GM19467 (cell line): ENCODE measurements around the gene ACACB.

Source experiments
- ATAC-seq: cut with Tn5 transposase; IDR thresholded peaks from one replicate; pipeline ENCODE4 v1.9.1; 2021; ENCODE audit warnings: mild to moderate bottlenecking, moderate library complexity; ENCODE audit not compliant: unreplicated experiment

Gene ACACB

DNA sequence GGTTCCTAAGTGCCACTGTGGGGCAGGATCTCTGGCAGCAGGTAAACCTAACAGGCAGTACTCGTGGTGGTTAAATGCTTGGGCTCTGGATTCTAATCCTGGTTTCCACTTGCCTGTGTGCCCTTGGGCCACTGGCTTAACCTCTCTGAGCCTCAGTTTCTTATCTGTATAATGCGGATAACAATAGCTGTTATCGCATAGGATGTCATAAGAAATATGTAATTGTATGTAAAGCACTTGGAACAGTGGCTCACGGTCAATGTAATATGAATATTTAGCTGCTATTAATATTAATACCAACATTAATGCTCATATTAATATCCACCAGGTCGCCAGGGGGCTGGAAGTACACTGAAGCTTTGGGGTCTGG is 175.9 kb downstream of the ACACB start:
- no peak for ATAC-seq

DNA sequence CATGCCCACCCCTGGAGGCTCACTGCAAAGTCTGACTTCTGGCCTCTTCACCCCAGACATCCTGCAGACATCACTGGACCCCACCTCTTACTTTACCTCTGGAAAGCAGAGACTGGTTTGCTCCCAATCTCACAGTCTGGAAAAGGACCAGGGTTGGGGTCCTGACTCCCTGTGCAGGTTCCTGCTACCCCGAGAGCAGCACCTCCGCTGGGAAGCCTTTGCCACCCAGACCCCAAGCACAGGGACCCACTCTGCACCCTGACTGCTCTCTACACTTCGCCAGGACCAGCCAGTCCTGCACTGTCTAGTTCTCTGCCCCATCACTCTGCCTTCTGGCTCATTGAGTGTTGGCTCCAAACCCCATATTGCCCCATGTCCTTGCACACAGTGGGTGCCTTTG is 176.7 kb downstream of the ACACB start:
- no peak for ATAC-seq

DNA sequence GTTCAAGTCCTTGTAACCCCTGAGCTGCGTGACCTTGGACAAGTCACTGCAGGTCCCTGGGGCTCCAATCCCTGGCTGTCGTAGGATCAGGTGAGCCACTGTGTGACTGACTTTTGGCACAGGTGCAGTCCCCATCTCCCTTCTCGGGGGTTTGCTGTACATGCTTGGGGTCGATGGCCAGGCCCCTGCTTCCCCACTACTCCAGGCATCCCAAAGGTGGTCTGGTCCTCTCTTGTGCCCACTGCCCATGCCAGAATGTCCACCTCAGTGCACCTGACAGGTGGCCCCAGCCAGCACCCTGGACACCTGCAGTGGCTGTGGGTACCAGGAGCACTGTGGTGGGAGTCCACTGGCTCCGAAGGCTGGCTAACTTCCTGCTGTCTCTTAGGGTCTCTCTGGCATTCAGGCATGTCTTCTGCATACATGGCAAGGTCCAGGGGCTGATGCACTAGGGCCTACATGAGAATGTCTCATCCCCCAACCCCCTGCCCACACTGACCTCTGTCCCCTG is 178.0 kb downstream of the ACACB start:
- ATAC-seq = no peak

DNA sequence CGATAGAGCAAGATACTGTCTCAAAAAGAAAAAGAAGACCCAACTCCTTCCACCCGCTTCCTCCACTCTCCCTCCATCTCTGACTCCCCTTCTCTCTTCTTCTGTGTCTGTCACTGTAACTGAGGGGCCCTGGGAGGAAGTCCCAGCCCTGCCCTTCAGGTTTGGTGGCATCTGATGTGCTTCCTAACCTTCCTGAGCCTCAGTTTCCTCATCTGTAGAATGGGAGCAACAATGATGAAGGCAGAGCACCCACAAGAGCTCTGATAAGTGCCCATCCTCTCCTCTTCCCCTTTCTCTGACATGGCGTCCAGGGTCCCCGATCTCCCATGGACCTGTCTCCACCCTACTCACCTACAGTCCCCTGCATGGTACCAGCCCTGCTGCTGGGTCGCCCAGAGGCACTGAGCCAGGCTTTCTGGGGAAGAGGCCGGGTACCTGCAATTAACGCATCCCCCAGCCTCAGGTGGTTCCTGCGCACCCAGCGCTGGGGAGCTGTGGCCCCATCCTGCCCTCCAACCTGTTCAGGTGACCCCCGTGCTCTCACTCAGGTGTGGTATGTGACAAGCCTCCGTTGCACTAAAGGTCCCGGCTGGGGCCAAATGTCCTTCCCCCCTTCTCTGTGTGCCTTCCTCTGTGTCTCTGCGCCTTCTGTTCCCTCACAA is 179.5 kb downstream of the ACACB start:
- ATAC-seq = no peak

DNA sequence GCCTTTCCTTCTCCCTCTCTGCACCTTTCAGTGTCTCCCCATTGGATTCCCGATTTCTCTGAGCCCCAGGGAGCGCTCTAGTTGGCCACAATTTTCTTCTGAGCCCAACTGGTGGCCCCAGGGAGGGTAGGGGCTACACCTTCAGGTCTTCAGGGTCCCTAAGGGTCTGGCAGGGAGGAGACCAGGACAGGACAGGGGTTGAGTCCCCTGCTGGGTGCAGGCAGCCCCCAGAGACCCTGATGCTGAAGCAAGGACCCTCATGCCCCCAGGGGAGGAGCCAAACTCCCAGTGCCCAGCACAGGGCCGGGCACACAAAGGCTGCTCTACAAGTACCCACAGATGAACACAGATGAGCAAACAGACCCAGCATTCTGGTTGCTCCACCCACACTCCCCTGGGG is 180.0 kb downstream of the ACACB start:
- no peak for ATAC-seq

DNA sequence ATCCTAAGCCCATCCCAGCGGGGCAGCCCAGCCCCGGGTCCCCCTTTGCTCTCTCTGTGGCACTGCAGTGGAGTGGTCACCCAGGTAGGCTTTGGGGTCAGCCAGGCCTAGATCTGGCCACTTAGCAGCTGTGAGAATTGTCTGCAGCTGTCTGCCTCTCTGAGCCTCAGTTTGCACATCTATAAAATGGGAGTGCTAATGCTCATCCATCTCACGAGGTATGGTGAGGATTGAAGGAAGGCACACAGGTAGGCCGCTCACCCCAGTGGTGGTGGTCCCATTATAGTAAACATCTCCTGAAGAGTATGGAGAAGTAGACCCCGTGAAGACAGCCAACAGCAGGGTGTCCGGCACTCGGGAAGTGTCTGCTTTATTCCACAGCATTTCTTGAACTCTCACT is 183.5 kb downstream of the ACACB start:
- no peak for ATAC-seq

DNA sequence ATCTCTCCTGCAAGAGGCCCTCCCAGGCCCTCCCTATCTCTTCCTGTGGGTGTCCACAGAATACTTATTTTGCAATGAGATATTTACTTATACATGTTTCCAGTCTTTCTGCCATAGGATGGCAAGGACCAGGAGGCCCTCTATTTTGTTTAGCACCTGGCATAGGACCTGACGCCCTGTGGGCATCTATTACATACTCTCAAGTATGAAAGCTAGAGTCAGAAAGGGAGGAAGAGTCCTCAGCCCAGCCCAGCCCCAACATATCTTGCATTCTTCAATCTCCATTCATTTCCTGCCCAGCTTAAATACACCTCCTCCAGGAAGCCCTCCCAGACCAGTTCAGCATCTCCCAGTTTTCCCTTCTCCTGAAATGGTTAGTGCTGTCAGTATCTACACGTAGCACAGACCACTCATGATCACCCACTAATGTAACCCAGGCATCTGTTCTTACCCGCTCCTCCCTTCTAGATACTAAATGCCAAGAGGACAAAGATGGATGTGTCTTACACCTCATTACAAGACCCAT is 185.3 kb downstream of the ACACB start:
- ATAC-seq = no peak

DNA sequence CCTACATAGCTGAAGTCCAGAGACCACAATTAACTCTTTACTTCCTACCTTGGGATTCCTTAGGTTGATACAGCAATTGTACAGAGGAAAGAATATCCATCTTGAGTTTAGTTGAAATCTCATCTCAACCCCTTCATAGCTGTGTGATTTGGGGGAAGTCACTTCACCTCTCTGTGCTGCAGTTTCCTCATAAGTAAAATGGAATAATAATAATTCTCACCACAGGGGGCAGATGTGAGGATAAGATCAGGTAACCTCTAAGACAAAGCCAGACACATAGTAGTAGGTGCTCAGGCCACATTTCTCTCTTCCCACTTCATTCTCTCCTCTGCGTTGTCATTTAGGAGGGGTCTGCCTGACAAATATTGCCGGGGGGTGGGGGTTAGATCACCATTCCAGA is 186.0 kb downstream of the ACACB start:
- no peak for ATAC-seq

DNA sequence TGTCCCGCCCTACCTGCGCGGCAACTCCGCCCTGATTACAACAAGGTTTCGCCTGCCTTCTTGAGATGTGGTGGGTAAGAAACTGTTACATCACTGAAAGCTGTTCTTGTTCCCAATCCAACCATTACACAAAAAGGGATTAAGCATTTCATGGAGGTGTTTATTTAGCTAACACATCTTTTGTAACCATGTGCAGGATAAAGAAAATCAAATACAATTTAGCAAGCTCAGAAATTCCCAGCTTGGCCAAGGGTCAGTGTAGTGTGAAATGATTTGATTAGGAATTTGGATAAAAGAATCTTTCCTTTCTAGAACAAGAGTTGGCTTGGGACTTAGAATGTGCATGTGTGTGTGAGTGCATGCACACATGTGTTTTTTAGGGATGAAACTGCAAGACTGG is 186.4 kb downstream of the ACACB start:
- ATAC-seq = no peak

DNA sequence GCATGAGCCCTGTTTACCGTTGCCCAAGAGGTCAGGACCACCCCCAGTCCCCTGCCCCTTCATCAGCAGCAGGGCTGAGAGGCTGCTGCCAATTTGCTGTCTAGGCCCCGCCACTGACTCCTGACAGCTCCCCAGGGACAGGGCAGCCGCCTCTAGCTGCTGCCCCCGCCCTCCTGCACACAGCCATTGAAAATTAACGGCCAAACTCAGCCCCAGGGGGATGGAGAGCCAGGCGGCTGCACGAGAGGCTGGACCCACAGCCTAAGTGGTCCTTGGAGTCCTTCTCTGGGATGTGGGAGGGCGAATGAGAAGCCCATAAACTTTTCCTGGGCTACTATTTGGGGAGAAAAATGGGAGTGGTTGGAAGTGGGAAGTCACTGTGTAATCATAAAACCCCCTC is 188.1 kb downstream of the ACACB start:
- ATAC-seq = no peak

DNA sequence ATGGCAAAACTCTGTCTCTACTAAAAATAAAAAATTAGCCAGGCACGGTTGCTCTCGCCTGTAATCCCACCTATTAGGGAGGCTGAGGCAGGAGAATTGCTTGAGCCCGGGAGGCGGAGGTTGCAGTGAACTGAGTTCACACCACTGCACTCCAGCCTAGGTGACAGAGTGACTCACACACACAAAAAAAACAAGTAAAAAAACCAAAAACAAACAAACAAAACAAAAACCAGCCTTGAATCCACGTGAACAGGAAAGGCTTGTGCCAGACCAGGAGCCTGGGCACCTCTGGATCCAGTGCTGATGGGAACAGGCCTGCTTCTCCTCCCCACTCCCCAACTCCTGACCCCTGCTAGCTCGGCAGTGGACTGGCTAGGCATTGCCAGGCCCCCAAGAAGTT is 189.2 kb downstream of the ACACB start:
- no peak for ATAC-seq

DNA sequence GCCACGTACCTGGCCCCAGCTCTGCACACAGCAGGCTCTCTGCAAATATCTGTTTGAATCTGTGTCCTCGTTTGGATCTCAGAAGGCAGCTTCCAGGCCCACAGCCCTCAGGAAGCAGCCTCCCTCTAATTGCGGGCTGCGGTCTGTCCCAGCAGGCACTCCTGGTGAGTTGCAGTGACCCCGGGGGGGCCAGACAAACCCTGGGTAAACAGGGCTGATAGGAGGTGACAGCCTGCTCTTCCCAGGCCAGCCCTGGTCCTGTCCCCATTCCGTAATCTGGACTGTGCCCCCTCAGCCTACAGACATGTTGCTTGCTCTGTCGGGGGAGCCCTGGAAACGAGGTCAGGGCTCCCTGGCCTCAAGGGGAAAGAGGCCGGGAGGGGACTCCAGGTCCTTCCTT is 190.7 kb downstream of the ACACB start:
- no peak for ATAC-seq

DNA sequence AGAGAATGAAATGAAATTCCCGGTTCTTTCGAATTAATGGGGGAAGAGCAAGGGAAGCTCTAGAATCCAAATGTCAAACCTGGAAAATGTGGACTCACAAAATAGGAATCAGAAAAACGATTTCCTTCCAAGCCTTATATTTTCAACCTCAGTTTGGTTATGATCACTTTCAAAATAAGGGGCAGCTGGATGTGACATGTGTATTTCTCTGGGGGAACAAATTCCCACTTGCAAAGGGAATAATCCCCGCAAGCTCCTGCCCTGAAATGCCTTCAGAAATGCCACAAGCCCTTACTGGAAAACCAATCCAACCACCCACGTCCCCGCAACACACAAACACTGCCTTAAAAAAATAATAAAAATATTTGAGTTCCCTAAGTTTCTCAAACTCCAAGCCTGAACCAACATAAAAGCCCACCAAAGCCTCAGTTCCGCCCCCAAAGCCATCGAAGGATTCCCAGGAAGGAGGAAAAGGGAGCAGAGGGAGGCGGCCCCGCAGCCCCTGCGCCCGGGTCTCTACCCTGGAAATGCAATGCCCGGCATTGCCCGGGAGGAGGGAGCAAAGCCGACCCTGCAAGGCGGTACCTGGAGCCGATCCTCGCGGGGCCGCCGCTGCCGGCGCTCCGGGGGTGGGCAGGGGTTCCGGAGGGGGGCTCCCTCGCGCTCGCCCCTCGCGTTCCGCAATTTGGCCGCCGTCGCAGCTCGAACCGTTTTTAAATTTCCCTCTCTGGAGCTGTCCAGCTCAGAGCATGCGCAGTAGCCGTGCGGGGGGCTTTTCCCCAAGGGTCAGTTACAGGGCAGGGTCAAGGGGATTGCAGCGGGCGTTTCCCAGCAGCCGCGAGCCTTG is 192.4 kb downstream of the ACACB start, which contains the start of gene FOXN4:
Gene FOXN4 (minus strand): TSS at position 751 of the 847 bp plus-strand sequence. CDS start 963 bp downstream, outside the sequence.
- no peak for ATAC-seq

DNA sequence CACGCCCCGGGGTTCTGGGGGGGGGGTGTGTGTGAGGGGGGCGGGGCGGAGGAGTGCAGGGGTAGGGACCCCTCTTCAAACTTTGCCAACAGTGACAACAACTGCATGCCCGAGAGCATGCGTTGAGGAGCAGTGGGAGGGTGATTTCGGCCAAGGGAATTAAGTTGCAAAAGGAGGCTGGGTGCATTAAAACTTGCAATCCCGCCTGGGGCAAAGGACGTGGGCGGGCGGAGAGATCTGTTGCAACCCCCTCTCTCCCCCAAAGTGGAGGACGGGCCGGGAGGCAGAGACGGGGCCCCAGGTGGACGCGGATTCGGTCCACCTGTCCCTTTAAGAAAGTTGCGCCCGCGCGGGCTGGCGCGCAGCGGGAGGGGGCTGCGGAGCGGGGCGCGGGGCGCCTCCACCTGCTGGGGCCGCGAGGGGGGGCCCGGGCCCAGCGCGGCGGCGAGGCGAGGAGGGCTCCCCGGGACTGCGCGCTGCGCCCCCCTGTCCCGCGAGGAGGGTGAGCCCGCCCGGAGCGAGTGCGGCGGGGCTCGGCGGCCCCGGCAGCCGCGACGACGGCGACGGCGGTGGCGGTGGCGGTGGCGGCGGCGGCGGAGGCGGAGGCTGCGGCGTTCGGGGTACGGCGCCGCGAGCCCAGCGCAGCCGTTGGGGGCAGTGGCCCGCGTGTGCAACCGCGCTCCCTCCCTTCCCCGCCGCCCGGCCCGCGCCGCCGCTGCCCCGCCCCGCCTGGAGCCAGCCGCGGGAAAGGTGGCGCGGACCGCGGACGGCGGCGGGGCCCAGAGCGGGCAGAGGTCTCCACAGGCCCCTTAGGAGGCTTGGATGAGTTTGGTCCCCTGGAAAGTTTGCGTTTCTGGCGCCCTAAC is 193.2 kb downstream of the ACACB start:
- ATAC-seq = no peak

DNA sequence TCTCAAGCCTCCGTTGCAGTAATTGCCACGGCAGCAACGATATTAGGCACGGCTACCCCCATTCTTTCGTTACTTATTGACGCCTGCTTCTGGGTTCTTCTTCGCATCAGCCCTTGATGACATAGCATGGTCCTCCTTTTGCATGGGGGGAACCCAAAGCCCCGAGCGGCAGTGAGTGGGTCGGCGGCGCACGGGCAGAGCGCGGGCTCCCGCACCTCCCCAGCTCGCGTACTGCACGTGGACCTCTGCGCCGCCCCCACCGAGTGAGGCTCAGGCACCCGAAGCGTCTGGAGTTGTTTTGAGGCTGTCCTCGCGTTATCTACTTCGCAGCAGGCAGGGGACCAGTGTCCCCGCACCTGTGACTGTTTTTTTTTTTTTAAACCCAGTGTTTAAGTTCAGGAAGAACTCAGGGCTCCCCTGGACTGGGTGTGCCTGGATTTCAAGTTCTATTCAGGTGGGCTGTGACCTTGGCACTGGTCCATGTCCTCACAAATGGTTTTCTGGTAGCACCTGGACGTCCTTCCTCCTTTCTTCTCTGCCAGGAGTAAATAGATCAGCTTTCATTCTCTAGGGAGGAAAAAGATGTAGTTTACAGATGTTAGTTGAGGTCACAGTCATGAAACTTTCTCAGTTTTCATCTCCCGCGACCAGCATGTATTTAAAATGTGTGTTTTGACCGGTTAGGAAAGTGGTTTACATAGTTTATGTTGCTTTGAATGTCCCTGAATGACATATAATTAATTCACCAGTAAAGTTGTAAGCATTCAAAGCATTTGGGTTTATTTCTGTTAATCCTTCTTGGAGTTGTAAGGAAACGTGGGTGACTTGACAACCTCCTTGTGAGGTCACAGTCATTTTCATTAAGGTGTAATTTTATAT is 194.1 kb downstream of the ACACB start:
- ATAC-seq = no peak
